ENCODE results near the gene GTF3C1.

Gene GTF3C1

GRCh38 chr16:27421961-27422740 lies 127.6 kb downstream of the GTF3C1 start:
- DNase-seq: no peak

- no peak for DNase-seq
These were observed 132.6 kb downstream of the GTF3C1 start for GRCh38 chr16:27417047-27417671.

- DNase-seq: no peak
These were observed 134.8 kb downstream of the GTF3C1 start for GRCh38 chr16:27414788-27415431.

GRCh38 chr16:27413956-27414355 lies 135.8 kb downstream of the GTF3C1 start:
- no peak for DNase-seq

GRCh38 chr16:27410761-27411160 lies 139.0 kb downstream of the GTF3C1 start:
- no peak for DNase-seq

All from EL (cell line).